ENCODE results near the gene GALE. TPM values are rescaled to one million over a fixed set of nuclear protein-coding genes. Genes with fewer than 3 reads are reported as not detected.
A peak's percentile ranks its signal among the peaks of the same experiment; 100 is the strongest.

Gene GALE
- total and polyA plus RNA-seq, 2 donors (not counting 1 experiment from before 2014, with no cell fraction given) = 9.4 to 12.1 TPM

- DNase-seq (no peak), ATAC-seq (ENCODE audit: low read depth) (no peak)
- no peak for TF ChIP-seq EZH2 (IDR thresholded peaks at IDR 0.05; ENCODE audit: borderline replicate concordance, insufficient read depth, low read depth, low read length, poor library complexity, severe bottlenecking)
- TF ChIP-seq, protein P1, sequence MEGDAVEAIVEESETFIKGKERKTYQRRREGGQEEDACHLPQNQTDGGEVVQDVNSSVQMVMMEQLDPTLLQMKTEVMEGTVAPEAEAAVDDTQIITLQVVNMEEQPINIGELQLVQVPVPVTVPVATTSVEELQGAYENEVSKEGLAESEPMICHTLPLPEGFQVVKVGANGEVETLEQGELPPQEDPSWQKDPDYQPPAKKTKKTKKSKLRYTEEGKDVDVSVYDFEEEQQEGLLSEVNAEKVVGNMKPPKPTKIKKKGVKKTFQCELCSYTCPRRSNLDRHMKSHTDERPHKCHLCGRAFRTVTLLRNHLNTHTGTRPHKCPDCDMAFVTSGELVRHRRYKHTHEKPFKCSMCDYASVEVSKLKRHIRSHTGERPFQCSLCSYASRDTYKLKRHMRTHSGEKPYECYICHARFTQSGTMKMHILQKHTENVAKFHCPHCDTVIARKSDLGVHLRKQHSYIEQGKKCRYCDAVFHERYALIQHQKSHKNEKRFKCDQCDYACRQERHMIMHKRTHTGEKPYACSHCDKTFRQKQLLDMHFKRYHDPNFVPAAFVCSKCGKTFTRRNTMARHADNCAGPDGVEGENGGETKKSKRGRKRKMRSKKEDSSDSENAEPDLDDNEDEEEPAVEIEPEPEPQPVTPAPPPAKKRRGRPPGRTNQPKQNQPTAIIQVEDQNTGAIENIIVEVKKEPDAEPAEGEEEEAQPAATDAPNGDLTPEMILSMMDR (IDR thresholded peaks at IDR 0.05) = no peak
- no peak overlapping the region for H2AFZ ChIP-seq (ENCODE audit: insufficient read depth, low read depth, low read length, poor library complexity, severe bottlenecking)
- H3K27me3 Mint-ChIP-seq = no peaks in the 10 kb centered on the region
- H3K9me3 Mint-ChIP-seq (ENCODE audit: insufficient read depth) = no peaks in the 10 kb centered on the region
- no peaks in the 10 kb centered on the region for H3K27me3 ChIP-seq (replicated peaks in 1 of 4; ENCODE audit: control extremely low read depth in 1 of 4, control insufficient read depth in 3 of 4, insufficient read depth in 4 of 4, low read length in 3 of 4)
- peak overlapping the region; percentile 95 for H3K9ac ChIP-seq (ENCODE audit: low read length)
- ChIA-PET POLR2A (interaction anchor here (0.7 to 1.1 kb wide), 2 partner anchors 105 to 111 kb away, joined by 3 to 5 read pairs; no protein-coding TSS in a partner anchor), CTCF (interaction anchor here (1.2 to 3.3 kb wide), 4 partner anchors 10 to 89 kb away, joined by 3 to 28 read pairs (median 4); no protein-coding TSS in a partner anchor)
- no peak overlapping the region for H3K27ac ChIP-seq (ENCODE audit: low read length in 2 of 2)
- 74% methylated on average over 6 of the region's 7 CpGs for WGBS (ENCODE audit: insufficient coverage)
- H3K4me1 Mint-ChIP-seq = peaks cover 18% of the 10 kb centered on the region
- H3K4me2 ChIP-seq (replicated peaks; ENCODE audit: low read depth, low read length, poor library complexity, severe bottlenecking) = peak overlapping the region; percentile 97
- H3K36me3 ChIP-seq (replicated peaks in 1 of 2; ENCODE audit: control extremely low read depth in 1 of 2, control insufficient read depth in 1 of 2, extremely low read depth in 1 of 2, insufficient read depth in 2 of 2, low read length in 1 of 2) = peaks cover 2 to 21% of the 10 kb centered on the region in 2 experiments
- H3K4me3 Mint-ChIP-seq = peak overlapping the region; percentile 95
- H3K9me3 ChIP-seq (ENCODE audit: control extremely low read depth in 1 of 3, control insufficient read depth in 2 of 3, insufficient read depth in 1 of 3, low read length in 2 of 3) = peaks cover 0 to 3% (median 0%) of the 10 kb centered on the region in 3 donors
- H4K20me1 ChIP-seq (ENCODE audit: control insufficient read depth, insufficient read depth, low read length, poor library complexity, severe bottlenecking) = no peaks in the 10 kb centered on the region
- no peak overlapping the region for H3K27ac Mint-ChIP-seq
- intact Hi-C loops (cut with micrococcal nuclease) = no loop called here
- peak overlapping the region in 2 of 5 experiments; percentile 77 to 80 for H3K4me3 ChIP-seq (ENCODE audit: control extremely low read depth in 1 of 5, extremely low read depth in 1 of 5, insufficient read depth in 1 of 5, low read depth in 2 of 5, low read length in 4 of 5)
- peaks cover 4% of the 10 kb centered on the region for H3K79me2 ChIP-seq (ENCODE audit: control insufficient read depth, insufficient read depth, low read length)
- peaks cover 15 to 20% of the 10 kb centered on the region in 2 donors for H3K4me1 ChIP-seq (ENCODE audit: control insufficient read depth in 2 of 2, insufficient read depth in 2 of 2, low read length in 2 of 2)
Measured at GRCh38 chr1:23799255-23799569, 1.3 kb downstream of the GALE start.

- no peak for ATAC-seq (ENCODE audit: low read depth)
- intact Hi-C loops (cut with micrococcal nuclease) = no loop called here
- no peaks in the 10 kb centered on the region for H3K27me3 Mint-ChIP-seq
Measured at GRCh38 chr1:23798662-23799142, 1.9 kb downstream of the GALE start.

More at GRCh38 chr1:23798662-23799142, 1.9 kb downstream of the GALE start:
- 92% methylated on average over 12 of the region's 12 CpGs for WGBS (ENCODE audit: insufficient coverage)
- H3K4me2 ChIP-seq (replicated peaks; ENCODE audit: low read depth, low read length, poor library complexity, severe bottlenecking) = no peak overlapping the region
- no peak overlapping the region for H3K27ac ChIP-seq (ENCODE audit: low read length in 2 of 2)
- peaks cover 4% of the 10 kb centered on the region for H3K79me2 ChIP-seq (ENCODE audit: control insufficient read depth, insufficient read depth, low read length)
- peaks cover 0 to 3% (median 0%) of the 10 kb centered on the region in 3 donors for H3K9me3 ChIP-seq (ENCODE audit: control extremely low read depth in 1 of 3, control insufficient read depth in 2 of 3, insufficient read depth in 1 of 3, low read length in 2 of 3)
- Mint-ChIP-seq H3K27ac (peak overlapping the region; percentile 41), H3K4me3 (peak overlapping the region; percentile 45), H3K9me3 (ENCODE audit: insufficient read depth) (no peaks in the 10 kb centered on the region), H3K4me1 (peaks cover 18% of the 10 kb centered on the region)
- H3K27me3 ChIP-seq (replicated peaks in 1 of 4; ENCODE audit: control extremely low read depth in 1 of 4, control insufficient read depth in 3 of 4, insufficient read depth in 4 of 4, low read length in 3 of 4) = no peaks in the 10 kb centered on the region
- no peak overlapping the region for H3K9ac ChIP-seq (ENCODE audit: low read length)
- no peak for DNase-seq
- TF ChIP-seq, protein P1 (IDR thresholded peaks at IDR 0.05) = no peak
- no peak for TF ChIP-seq EZH2 (IDR thresholded peaks at IDR 0.05; ENCODE audit: borderline replicate concordance, insufficient read depth, low read depth, low read length, poor library complexity, severe bottlenecking)
- H4K20me1 ChIP-seq (ENCODE audit: control insufficient read depth, insufficient read depth, low read length, poor library complexity, severe bottlenecking) = no peaks in the 10 kb centered on the region
- no peak overlapping the region for H2AFZ ChIP-seq (ENCODE audit: insufficient read depth, low read depth, low read length, poor library complexity, severe bottlenecking)
- peaks cover 15 to 20% of the 10 kb centered on the region in 2 donors for H3K4me1 ChIP-seq (ENCODE audit: control insufficient read depth in 2 of 2, insufficient read depth in 2 of 2, low read length in 2 of 2)
- H3K4me3 ChIP-seq (ENCODE audit: control extremely low read depth in 1 of 5, extremely low read depth in 1 of 5, insufficient read depth in 1 of 5, low read depth in 2 of 5, low read length in 4 of 5) = no peak overlapping the region
- ChIA-PET CTCF (interaction anchor here (0.6 to 3.3 kb wide), 6 partner anchors 11 to 161 kb away, joined by 3 to 28 read pairs (median 4); no protein-coding TSS in a partner anchor), POLR2A (interaction anchor here (0.7 kb wide), 2 partner anchors 105 to 476 kb away, joined by 3 to 5 read pairs; no protein-coding TSS in a partner anchor)
- peaks cover 2 to 21% of the 10 kb centered on the region in 2 experiments for H3K36me3 ChIP-seq (replicated peaks in 1 of 2; ENCODE audit: control extremely low read depth in 1 of 2, control insufficient read depth in 1 of 2, extremely low read depth in 1 of 2, insufficient read depth in 2 of 2, low read length in 1 of 2)
